Measurements from ENCODE around the gene CFAP45.

CFAP45 gene

DNA sequence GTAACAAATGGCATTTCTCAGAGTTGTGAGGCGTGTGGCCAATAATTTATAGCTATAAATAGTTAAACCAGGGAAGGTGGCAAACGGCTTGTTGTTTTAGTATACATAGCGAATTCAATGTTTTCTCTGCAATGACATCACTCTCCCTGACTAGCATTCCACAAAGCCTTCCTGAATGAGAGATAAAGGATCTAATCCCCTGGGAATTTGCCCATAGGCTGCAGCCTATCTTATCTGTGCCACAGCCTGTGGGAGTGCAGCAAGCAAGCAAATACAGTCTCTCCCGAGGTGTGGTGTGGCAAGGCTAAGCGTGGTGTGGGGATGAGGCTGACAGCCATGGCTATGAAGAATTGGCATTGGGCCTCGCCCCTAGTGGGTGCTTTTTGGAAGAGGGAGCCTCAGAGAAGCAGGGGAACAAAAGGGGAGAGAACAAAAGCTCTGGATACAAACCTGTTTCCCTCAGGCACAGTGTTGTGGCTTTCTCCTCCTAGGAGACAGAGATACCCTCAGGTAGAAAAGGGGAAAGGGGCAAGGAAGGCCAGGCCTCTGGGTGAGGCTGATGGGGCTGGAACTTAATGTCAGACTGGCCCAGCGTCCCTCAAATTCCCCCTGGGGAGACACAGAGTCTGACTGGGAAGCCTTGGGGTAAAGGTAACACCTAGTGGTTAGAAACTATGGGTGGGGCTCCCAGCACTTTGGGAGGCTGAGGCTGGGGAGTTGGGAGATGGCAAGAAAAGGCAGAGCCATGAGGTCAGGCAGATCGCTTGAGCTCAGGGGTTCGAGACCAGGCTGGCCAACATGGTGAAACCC lies 16.5 kb upstream of the CFAP45 start:
- in situ Hi-C loops (cut with MboI; ENCODE audit: low sequenced_read_pairs, unreplicated experiment), result no loop called here
- DNase-seq (ENCODE audit: low spot score), result no peak
- TF ChIP-seq, protein P1, sequence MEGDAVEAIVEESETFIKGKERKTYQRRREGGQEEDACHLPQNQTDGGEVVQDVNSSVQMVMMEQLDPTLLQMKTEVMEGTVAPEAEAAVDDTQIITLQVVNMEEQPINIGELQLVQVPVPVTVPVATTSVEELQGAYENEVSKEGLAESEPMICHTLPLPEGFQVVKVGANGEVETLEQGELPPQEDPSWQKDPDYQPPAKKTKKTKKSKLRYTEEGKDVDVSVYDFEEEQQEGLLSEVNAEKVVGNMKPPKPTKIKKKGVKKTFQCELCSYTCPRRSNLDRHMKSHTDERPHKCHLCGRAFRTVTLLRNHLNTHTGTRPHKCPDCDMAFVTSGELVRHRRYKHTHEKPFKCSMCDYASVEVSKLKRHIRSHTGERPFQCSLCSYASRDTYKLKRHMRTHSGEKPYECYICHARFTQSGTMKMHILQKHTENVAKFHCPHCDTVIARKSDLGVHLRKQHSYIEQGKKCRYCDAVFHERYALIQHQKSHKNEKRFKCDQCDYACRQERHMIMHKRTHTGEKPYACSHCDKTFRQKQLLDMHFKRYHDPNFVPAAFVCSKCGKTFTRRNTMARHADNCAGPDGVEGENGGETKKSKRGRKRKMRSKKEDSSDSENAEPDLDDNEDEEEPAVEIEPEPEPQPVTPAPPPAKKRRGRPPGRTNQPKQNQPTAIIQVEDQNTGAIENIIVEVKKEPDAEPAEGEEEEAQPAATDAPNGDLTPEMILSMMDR (IDR thresholded peaks at IDR 0.05; ENCODE audit: borderline replicate concordance, control extremely low read depth, extremely low read depth, insufficient read depth, missing control alignments), result no peak

DNA sequence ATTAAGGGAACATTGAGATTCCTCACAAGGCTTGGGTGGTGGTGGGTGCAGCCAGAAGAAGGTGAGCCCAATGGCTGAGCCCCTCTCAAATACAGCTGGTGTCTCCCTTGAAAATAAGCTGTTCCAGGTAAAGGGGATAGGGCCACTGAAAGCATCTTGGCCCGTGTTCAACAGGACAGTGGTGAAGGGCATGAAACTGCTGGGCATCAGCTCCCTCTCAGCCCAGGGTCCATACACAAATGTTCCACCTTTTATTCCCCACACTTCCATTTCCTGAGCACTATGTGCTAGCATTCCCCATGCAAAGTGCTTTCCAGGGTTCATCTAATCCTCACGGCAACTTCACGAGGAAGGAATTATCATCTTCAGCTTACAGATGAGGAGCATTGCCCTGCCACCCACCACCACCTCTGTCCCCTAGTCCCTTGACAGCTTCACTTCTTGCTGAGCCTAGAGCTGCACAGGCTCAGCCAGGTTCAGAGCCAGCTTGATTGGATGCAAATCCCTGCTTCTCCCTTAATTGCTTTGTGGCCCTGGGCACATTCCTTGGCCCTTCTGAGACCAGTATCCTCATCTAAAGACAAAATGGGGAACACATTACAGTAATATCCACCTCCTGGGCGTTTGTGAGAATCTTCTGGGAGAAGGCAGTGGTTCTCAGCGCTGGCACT lies 15.7 kb upstream of the CFAP45 start:
- TF ChIP-seq, protein P1 (IDR thresholded peaks at IDR 0.05; ENCODE audit: borderline replicate concordance, control extremely low read depth, extremely low read depth, insufficient read depth, missing control alignments), result no peak
- no peak for DNase-seq (ENCODE audit: low spot score)
- in situ Hi-C loops (cut with MboI; ENCODE audit: low sequenced_read_pairs, unreplicated experiment), result no loop called here

DNA sequence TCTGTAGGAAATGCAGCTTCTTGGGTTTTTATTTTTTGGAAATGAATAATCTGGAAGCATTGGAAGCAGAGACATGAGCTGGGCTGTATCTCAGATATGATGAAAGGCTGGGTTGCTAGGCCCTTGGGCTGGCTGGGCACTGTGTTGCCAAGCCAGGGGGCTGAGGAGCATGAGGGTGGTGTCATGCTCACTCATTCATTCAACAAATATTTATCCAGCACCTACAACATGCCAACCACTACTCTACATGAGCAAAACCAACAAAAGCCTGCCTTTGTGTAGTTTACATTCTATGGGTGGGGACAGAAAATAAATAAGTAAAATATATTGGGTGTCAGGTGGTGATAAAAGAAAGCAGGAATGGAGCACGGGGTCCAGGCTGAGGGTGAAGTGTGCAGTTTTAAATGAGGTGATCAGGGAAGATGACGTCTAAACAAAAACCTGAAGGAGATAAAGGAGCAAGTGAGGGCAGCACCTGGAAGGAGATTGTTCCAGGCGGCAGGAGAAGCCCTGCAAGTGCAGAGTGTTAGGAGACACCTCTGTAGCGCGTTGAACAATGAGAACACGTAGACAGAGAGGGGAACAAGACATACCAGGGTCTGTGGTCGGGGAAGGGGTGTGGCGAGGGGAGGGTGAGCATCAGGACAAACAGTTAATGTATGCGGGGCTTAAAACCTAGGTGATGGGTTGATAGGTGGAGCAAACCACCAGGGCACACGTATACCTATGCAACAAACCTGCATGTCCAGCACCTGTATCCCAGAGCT lies 14.5 kb upstream of the CFAP45 start:
- TF ChIP-seq, protein P1 (IDR thresholded peaks at IDR 0.05; ENCODE audit: borderline replicate concordance, control extremely low read depth, extremely low read depth, insufficient read depth, missing control alignments), result no peak
- in situ Hi-C loops (cut with MboI; ENCODE audit: low sequenced_read_pairs, unreplicated experiment), result no loop called here
- no peak for DNase-seq (ENCODE audit: low spot score)

DNA sequence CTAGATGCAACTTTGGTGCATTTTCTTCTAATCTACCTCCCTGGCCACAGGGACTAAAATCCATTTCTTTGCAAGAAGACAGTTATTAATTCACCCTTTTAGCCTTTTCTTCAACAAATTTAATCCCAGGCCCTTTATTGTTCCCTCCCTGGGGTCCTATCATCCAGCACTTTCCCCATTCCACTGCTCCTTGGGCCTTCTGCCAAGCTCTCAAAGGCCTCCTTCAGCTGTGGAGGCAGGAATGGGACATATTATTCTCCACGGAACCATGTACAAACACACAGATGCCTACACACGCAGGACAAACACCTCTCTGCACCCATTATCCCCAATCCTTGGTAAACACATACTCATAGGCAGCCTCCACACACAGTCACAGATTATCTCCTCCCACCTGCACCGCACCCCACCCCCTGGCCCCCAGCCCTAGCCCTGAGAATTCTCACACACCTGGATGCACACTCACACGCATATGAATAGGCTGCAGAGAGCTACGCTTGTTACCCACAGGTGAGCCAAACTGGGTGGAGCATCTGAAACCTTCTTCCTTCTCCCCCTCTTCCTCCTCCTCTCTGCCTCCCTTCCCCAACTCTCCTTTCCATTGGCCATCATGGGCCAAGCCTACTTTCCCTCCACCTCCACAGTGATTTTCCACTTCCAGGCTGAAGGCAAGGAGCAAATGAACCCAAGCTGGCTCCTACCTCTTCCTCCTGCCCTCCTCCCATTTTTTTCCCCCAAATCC lies 13.7 kb upstream of the CFAP45 start:
- TF ChIP-seq, protein P1 (IDR thresholded peaks at IDR 0.05; ENCODE audit: borderline replicate concordance, control extremely low read depth, extremely low read depth, insufficient read depth, missing control alignments), result no peak
- no peak for DNase-seq (ENCODE audit: low spot score)
- in situ Hi-C loops (cut with MboI; ENCODE audit: low sequenced_read_pairs, unreplicated experiment), result no loop called here

DNA sequence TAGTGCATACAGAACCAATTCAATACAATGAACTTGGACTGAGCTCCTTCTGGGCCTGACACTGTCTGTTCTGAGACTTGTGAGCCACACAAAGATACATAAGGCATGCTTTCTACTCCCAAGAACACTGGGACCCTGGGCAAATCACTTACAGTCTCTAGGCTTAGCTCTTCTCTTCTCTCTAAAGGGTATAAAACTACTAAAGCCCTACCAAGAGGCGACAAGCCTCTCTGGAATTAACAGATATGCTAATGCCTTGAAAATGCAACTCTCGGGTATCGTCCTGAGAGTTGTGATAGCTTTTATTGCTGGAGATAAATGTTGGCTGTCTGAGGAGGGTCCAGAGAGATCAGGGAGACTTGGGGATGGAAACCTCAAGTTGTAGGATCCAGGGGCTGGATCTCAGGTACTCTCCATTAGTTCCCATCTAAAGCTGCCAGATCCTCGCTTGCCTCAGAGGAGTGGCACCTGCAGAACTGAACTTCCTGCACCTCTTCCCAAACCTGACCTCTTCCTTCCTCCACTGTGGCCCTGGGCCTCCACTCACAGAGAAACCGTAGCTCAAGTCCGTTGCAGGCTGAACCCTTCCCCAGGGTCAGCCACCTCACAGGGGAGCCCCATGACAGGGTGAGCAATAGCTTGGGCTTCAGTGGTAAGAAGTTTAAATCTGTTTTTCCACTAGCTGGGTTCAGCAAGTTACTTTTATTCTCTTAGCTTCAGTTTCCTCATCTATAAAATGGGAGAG lies 11.5 kb upstream of the CFAP45 start:
- TF ChIP-seq, protein P1 (IDR thresholded peaks at IDR 0.05; ENCODE audit: borderline replicate concordance, control extremely low read depth, extremely low read depth, insufficient read depth, missing control alignments), result no peak
- in situ Hi-C loops (cut with MboI; ENCODE audit: low sequenced_read_pairs, unreplicated experiment), result no loop called here
- no peak for DNase-seq (ENCODE audit: low spot score)

All from GM13976 (cell line).